ENCODE data around the gene NAGPA. TPM values are rescaled to one million over a fixed set of nuclear protein-coding genes. Genes with fewer than 3 reads are reported as not detected.

The NAGPA gene
- total and polyA plus RNA-seq, 5 donors: 5.3 to 10.0 (median 7.6) TPM

DNA sequence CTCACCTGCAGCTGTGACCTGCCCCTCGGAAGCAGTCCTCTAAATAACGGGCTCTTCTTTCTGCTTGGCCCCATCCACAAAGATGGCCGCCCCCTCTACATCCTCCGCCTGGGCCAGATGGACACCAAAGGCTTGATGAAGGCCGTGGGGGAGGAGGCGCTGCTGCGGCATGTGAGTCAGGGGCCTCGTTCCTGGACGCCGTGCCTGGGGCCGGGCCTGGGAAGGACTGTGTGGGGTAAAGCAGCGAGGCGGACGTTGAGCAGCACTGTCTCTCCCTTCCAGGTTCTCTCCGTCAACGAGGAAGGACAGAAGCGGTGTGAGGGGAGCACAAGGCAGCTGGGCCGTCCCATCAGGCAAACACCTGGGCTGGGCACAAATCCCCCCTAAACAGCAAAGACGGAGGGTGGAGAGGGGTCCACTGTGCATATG, 33.1 kb downstream of the NAGPA start:
- ATAC-seq: no peak
- DNase-seq: no peak
- H3K27ac ChIP-seq (ENCODE audit: low read length): no peak overlapping the region
- 85% methylated on average over 19 of the region's 19 CpGs for WGBS
- H3K4me1 ChIP-seq (ENCODE audit: control insufficient read depth, insufficient read depth, low read length): no peaks in the 10 kb centered on the region
- no peak overlapping the region for H3K4me3 ChIP-seq (ENCODE audit: low read length)
- no peaks in the 10 kb centered on the region for H3K9me3 ChIP-seq (ENCODE audit: control insufficient read depth, low read length)
- H3K27me3 ChIP-seq (ENCODE audit: control insufficient read depth, insufficient read depth): no peaks in the 10 kb centered on the region
- intact Hi-C loops (cut with DNase I): no loop called here

DNA sequence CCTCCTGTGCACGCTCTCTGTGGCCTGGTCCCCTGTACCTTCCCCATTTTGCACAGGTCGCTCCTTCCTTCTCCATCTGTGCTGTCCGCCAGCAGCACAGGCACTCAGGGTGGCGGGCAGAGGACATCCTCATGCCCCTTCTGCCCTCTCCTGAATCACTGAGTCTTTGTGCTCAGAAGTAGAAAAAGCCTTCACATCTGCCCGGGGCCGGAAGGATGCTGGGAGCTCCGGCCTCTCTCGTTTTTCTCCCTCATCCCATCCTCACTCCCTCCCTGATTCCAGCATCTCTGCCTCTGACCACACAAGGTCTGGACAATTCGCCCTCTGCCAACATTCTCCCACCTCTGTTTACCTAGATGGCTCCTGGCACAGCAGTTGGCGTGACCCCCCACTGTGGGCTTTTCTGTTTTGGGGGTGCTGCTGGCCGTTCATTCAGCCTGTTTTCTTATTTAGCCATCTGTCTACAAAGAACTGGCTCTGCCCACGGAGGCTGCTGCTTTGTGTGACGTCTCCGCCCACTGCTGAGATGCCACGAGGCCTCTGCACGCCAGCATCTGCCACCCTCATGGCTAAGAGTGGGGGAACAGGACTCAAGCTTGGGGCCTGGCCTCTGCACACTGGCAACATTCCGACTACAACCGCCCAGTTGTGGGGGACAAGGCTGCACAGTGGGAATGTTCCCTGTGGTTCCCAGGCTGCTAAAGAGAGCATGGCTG, 38.9 kb downstream of the NAGPA start:
- WGBS: 64% methylated on average over 18 of the region's 18 CpGs
- intact Hi-C loops (cut with DNase I): no loop called here
- Histone ChIP-seq H3K27ac (ENCODE audit: low read length) (no peak overlapping the region), H3K4me3 (ENCODE audit: low read length) (no peak overlapping the region), H3K27me3 (ENCODE audit: control insufficient read depth, insufficient read depth) (no peaks in the 10 kb centered on the region), H3K9me3 (ENCODE audit: control insufficient read depth, low read length) (no peaks in the 10 kb centered on the region), H3K4me1 (ENCODE audit: control insufficient read depth, insufficient read depth, low read length) (no peaks in the 10 kb centered on the region)
- DNase-seq: no peak
- no peak for ATAC-seq

DNA sequence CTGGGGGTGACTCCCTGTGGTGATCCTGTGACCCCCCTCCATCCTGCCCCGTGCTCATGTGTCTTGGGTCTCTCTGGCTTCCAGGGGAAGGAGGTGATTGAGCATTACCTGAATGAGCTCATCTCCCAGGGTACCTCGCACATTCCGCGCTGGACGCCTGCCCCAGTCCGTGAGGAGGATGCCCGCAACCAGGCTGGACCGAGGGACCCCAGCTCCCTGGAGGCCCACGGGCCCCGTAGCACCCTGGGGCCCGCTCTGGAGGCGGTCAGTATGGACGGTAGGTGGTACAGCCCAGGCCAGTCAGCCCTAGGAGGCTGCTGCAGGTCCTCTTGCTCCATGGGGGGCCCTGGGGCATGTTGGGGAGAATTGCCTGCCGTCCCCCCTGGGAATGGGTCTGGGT, 42.0 kb downstream of the NAGPA start:
- 89% methylated on average over 14 of the region's 14 CpGs for WGBS
- Histone ChIP-seq H3K9me3 (ENCODE audit: control insufficient read depth, low read length) (no peaks in the 10 kb centered on the region), H3K4me3 (ENCODE audit: low read length) (no peak overlapping the region), H3K4me1 (ENCODE audit: control insufficient read depth, insufficient read depth, low read length) (no peaks in the 10 kb centered on the region), H3K27me3 (ENCODE audit: control insufficient read depth, insufficient read depth) (no peaks in the 10 kb centered on the region), H3K27ac (ENCODE audit: low read length) (no peak overlapping the region)
- ATAC-seq: no peak
- intact Hi-C loops (cut with DNase I): no loop called here
- DNase-seq: peak in 1 of 3 donors; percentile 36

DNA sequence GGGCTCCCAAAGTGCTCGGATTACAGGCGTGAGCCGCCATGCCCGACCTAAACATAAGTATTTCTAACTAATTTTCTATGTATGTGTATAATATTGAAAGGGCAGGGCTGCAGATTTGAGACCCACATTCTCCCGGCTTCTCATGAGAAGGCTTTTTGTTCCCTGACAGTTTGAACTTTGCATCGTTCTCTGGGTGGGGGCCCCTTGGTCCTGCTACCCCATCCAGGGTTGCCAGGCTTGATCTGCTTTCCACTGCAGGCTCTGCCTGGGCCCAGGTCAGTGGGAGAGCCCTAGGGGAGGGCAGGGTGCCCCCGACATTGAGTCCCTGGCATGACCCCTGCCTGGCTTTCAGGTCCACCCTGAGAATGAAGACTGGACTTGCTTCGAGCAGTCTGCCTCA, 43.3 kb downstream of the NAGPA start:
- DNase-seq: no peak
- ATAC-seq: no peak
- no peak overlapping the region for H3K27ac ChIP-seq (ENCODE audit: low read length)
- H3K4me1 ChIP-seq (ENCODE audit: control insufficient read depth, insufficient read depth, low read length): no peaks in the 10 kb centered on the region
- intact Hi-C loops (cut with DNase I): no loop called here
- H3K27me3 ChIP-seq (ENCODE audit: control insufficient read depth, insufficient read depth): no peaks in the 10 kb centered on the region
- 82% methylated on average over 8 of the region's 8 CpGs for WGBS
- no peak overlapping the region for H3K4me3 ChIP-seq (ENCODE audit: low read length)
- H3K9me3 ChIP-seq (ENCODE audit: control insufficient read depth, low read length): no peaks in the 10 kb centered on the region

GRCh38 chr16:4989391-4990006, 44.2 kb downstream of the NAGPA start:
- no peak overlapping the region for H3K27ac ChIP-seq (ENCODE audit: low read length)
- H3K4me3 ChIP-seq (ENCODE audit: low read length): no peak overlapping the region
- 80% methylated on average over 9 of the region's 9 CpGs for WGBS
- no peaks in the 10 kb centered on the region for H3K4me1 ChIP-seq (ENCODE audit: control insufficient read depth, insufficient read depth, low read length)
- no peaks in the 10 kb centered on the region for H3K9me3 ChIP-seq (ENCODE audit: control insufficient read depth, low read length)
- no peaks in the 10 kb centered on the region for H3K27me3 ChIP-seq (ENCODE audit: control insufficient read depth, insufficient read depth)
- intact Hi-C loops (cut with DNase I): no loop called here
- no peak for DNase-seq
- no peak for ATAC-seq

- Histone ChIP-seq H3K9me3 (ENCODE audit: control insufficient read depth, low read length) (no peaks in the 10 kb centered on the region), H3K27ac (ENCODE audit: low read length) (no peak overlapping the region), H3K27me3 (ENCODE audit: control insufficient read depth, insufficient read depth) (no peaks in the 10 kb centered on the region), H3K4me1 (ENCODE audit: control insufficient read depth, insufficient read depth, low read length) (no peaks in the 10 kb centered on the region), H3K4me3 (ENCODE audit: low read length) (no peak overlapping the region)
- no peak for DNase-seq
- WGBS: 91% methylated on average over 5 of the region's 5 CpGs
- intact Hi-C loops (cut with DNase I): no loop called here
- no peak for ATAC-seq
Observed at GRCh38 chr16:4988647-4989046, 45.1 kb downstream of the NAGPA start.

GRCh38 chr16:4987580-4988374, 46.0 kb downstream of the NAGPA start:
- no peak for DNase-seq
- H3K4me3 ChIP-seq (ENCODE audit: low read length): no peak overlapping the region

DNA sequence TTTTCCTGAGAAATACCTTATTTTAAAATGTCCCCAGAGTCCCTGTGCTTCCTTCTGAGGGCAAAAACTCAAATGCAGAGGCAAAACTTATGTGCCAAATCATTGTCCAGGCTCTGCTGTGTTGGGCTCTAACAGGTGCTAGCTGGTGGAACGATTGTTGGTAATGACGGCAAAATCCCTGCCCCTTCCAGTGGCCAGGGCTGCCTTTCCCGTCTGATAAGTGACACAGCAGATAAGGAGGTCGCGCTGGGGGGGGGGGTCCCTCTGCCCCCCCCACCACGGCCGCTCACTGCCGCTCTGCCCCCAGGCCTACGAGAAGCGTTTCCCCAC, 46.5 kb downstream of the NAGPA start:
- Histone ChIP-seq H3K9me3 (ENCODE audit: control insufficient read depth, low read length) (no peaks in the 10 kb centered on the region), H3K4me1 (ENCODE audit: control insufficient read depth, insufficient read depth, low read length) (no peaks in the 10 kb centered on the region), H3K4me3 (ENCODE audit: low read length) (no peak overlapping the region), H3K27ac (ENCODE audit: low read length) (no peak overlapping the region), H3K27me3 (ENCODE audit: control insufficient read depth, insufficient read depth) (no peaks in the 10 kb centered on the region)
- intact Hi-C loops (cut with DNase I): no loop called here
- ATAC-seq (no peak), DNase-seq (no peak)
- WGBS: 2% methylated on average over 10 of the region's 10 CpGs

More at GRCh38 chr16:4987580-4988374, 46.0 kb downstream of the NAGPA start:
- ATAC-seq: peak; percentile 41 to 45
- Histone ChIP-seq H3K9me3 (ENCODE audit: control insufficient read depth, low read length) (no peaks in the 10 kb centered on the region), H3K4me1 (ENCODE audit: control insufficient read depth, insufficient read depth, low read length) (no peaks in the 10 kb centered on the region), H3K27me3 (ENCODE audit: control insufficient read depth, insufficient read depth) (no peaks in the 10 kb centered on the region), H3K27ac (ENCODE audit: low read length) (no peak overlapping the region)
- intact Hi-C loops (cut with DNase I): no loop called here
- WGBS: 14% methylated on average over 60 of the region's 60 CpGs

DNA sequence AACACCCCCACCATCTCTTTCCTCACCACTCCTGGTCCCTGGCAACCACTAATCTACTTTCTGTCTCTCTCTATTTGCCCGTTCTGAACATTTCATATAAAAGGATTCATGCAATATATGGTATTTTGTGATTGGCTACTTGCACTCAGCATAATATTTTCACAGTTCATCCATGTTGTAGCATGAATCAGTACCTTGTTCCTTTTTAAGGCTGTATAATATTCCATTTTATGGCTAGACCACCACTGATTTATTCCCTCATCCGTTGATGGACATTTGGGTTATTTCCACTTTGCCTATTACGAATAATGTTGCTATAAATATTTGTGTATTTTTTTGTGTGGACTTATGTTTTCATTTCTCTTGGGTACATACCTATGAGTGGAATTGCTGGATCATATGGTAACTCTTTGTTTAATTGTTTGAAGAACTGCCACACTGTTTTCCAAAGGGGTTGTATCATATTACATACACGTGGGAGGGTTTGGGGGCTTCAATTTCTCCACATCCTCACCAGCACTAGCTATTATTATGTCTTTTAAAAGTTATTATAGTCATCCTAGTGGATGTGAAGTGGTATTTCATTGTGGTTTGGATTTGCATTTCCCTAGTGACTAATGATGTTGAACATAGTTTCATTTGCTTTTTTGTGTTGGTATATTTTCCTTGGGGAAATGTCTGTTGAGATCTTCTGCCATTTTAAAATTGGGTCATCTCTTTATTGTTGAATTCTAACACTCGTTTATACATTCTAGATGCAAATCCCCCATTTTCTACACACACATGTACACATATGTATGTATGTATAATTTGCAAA, 49.4 kb downstream of the NAGPA start:
- Histone ChIP-seq H3K27ac (ENCODE audit: low read length) (no peak overlapping the region), H3K9me3 (ENCODE audit: control insufficient read depth, low read length) (no peaks in the 10 kb centered on the region), H3K4me1 (ENCODE audit: control insufficient read depth, insufficient read depth, low read length) (no peaks in the 10 kb centered on the region), H3K27me3 (ENCODE audit: control insufficient read depth, insufficient read depth) (no peaks in the 10 kb centered on the region), H3K4me3 (ENCODE audit: low read length) (no peak overlapping the region)
- WGBS: 75% methylated on average over 5 of the region's 5 CpGs
- intact Hi-C loops (cut with DNase I): no loop called here
- ATAC-seq: no peak
- no peak for DNase-seq

- 31% methylated on average over 20 of the region's 20 CpGs for WGBS
- H3K27ac ChIP-seq (ENCODE audit: low read length): peak overlapping the region; percentile 94
- H3K4me1 ChIP-seq (ENCODE audit: control insufficient read depth, insufficient read depth, low read length): no peaks in the 10 kb centered on the region
- intact Hi-C loops (cut with DNase I): no loop called here
- no peaks in the 10 kb centered on the region for H3K27me3 ChIP-seq (ENCODE audit: control insufficient read depth, insufficient read depth)
- ATAC-seq: peak; percentile 90
- H3K4me3 ChIP-seq (ENCODE audit: low read length): no peak overlapping the region
- no peaks in the 10 kb centered on the region for H3K9me3 ChIP-seq (ENCODE audit: control insufficient read depth, low read length)
- DNase-seq: peak; percentile 26 to 81 (median 77)
Observed at GRCh38 chr16:4982056-4982867, 51.5 kb downstream of the NAGPA start.

Data from right cardiac atrium (tissue), 5 donors.